HCT116 (cell line): Measurements from ENCODE around the gene HRC. TPM values are rescaled to one million over a fixed set of nuclear protein-coding genes. Genes with fewer than 3 reads are reported as not detected.

ENCODE experiments used
- ATAC-seq: fragments of 200-7000 bp; cut with Tn5 transposase; 2 replicates; pipeline ENCODE4 v1.9.1; 2020; ENCODE audit warnings: mild to moderate bottlenecking, moderate library complexity
- BruUV-seq: library from RNA; stranded (reverse); fragments of 400-500 nt; replicated peaks from 2 replicates; lab custom pipeline; 2021; lab: Mats Ljungman, UMichigan
- CTCF ChIA-PET: fragments of 300-600 bp; sonication (Branson Sonifier 250); formaldehyde crosslinking; loops from one replicate; lab custom pipeline; 2021; ENCODE audit warnings: antibody characterized with exemption; lab: Charles Lee
- POLR2A ChIA-PET: fragments of 300-600, 350-600 bp; sonication (Branson Sonifier 250); formaldehyde crosslinking; loops from one replicate; lab custom pipeline; 2021; ENCODE audit warnings: antibody characterized with exemption; lab: Charles Lee
- RAD21 ChIA-PET, 2 experiments: fragments of 300-600 bp; sonication (Branson Sonifier 250); formaldehyde crosslinking; loops; one replicate each; lab custom pipeline; 2023; ENCODE audit warnings: low total read pairs in 2 of 2; ENCODE audit not compliant: uncharacterized antibody in 2 of 2, unreplicated experiment in 2 of 2, low non-redundant PET in 1 of 2; lab: Charles Lee
- DNase-seq: peaks from one replicate; pipeline ENCODE4 v3.0.0-alpha.2; 2010; ENCODE audit warnings: low read depth, low spot score
- H2AFZ ChIP-seq: fragments of 200-600 bp; shearing (Covaris generic), sonication (generic); 2 replicates; pipeline ENCODE4 v1.6.1; 2017; ENCODE audit warnings: low read depth, mixed run types, mixed read lengths, antibody characterized with exemption, low read length; ENCODE audit not compliant: poor library complexity, severe bottlenecking
- H3K27ac ChIP-seq: 2 replicates; pipeline ENCODE4 v1.5.1; 2012; ENCODE audit warnings: low read depth, low read length
- H3K27me3 ChIP-seq: fragments of 200-600 bp; sonication (generic); 2 replicates; pipeline ENCODE4 v1.6.1; 2016; ENCODE audit warnings: mixed run types, low read length, mixed read lengths; ENCODE audit not compliant: insufficient read depth
- H3K36me3 ChIP-seq, 2 experiments: fragments of 200-500 bp in 1 of 2; fragments of 200-600 bp in 1 of 2; sonication (Bioruptor generic) in 1 of 2; sonication (generic) in 1 of 2; 2 replicates each; pipeline versions ENCODE4 v1.5.1 to v1.6.1; 2014 to 2016; ENCODE audit warnings: low read length in 2 of 2, inconsistent platforms in 1 of 2, mixed read lengths in 1 of 2, mixed run types in 1 of 2; ENCODE audit not compliant: insufficient read depth in 2 of 2, control insufficient read depth in 1 of 2
- H3K4me1 ChIP-seq, 2 experiments: fragments of 200-600 bp in 1 of 2; sonication (generic) in 1 of 2; 2 replicates each; pipeline versions ENCODE4 v1.5.1 to v1.6.1; 2012 to 2017; ENCODE audit warnings: low read length in 2 of 2, inconsistent platforms in 1 of 2, mild to moderate bottlenecking in 1 of 2, mixed read lengths in 1 of 2, mixed run types in 1 of 2, moderate library complexity in 1 of 2; ENCODE audit not compliant: insufficient read depth in 2 of 2, control insufficient read depth in 1 of 2
- H3K4me2 ChIP-seq: fragments of 200-600 bp; sonication (generic); 2 replicates; pipeline ENCODE4 v1.6.1; 2017; ENCODE audit warnings: mixed run types, low read length, mixed read lengths
- H3K4me3 ChIP-seq, 2 experiments: fragments of 200-600 bp in 1 of 2; sonication (generic) in 1 of 2; replicated peaks in 1 of 2; 2 replicates each; pipeline ENCODE4 v1.5.1; 2011 to 2016; ENCODE audit warnings: low read length in 2 of 2, control low read depth in 1 of 2, low read depth in 1 of 2, mild to moderate bottlenecking in 1 of 2, mixed read lengths in 1 of 2, mixed run types in 1 of 2
- H3K79me2 ChIP-seq: fragments of 200-600 bp; sonication (generic); 2 replicates; pipeline ENCODE4 v1.6.1; 2017; ENCODE audit warnings: mild to moderate bottlenecking, mixed run types, low read length, moderate library complexity, mixed read lengths; ENCODE audit not compliant: insufficient read depth
- H3K9ac ChIP-seq: fragments of 200-600 bp; sonication (generic); 2 replicates; pipeline ENCODE4 v1.6.1; 2016; ENCODE audit warnings: low read length, mixed read lengths
- H3K9me2 ChIP-seq: fragments of 200-600 bp; sonication (generic), shearing (Covaris generic); 2 replicates; pipeline ENCODE4 v1.6.1; 2017; ENCODE audit warnings: mixed run types, mild to moderate bottlenecking, moderate library complexity; ENCODE audit not compliant: insufficient read depth
- H3K9me3 ChIP-seq, 2 experiments: fragments of 200-500 bp in 1 of 2; fragments of 200-600 bp in 1 of 2; sonication (Bioruptor generic) in 1 of 2; sonication (generic) in 1 of 2; 2 replicates each; pipeline ENCODE4 v1.6.1; 2014 to 2017; ENCODE audit warnings: low read length in 2 of 2, mixed read lengths in 2 of 2, inconsistent platforms in 1 of 2, low read depth in 1 of 2, mild to moderate bottlenecking in 1 of 2, mixed run types in 1 of 2, moderate library complexity in 1 of 2; ENCODE audit not compliant: control insufficient read depth in 1 of 2, insufficient read depth in 1 of 2
- H4K20me1 ChIP-seq: fragments of 200-600 bp; sonication (generic), shearing (Covaris generic); 2 replicates; pipeline ENCODE4 v1.6.1; 2017; ENCODE audit warnings: mixed run types, mild to moderate bottlenecking, moderate library complexity; ENCODE audit not compliant: insufficient read depth
- CBX3 ChIP-seq: IDR thresholded peaks from 2 replicates; pipeline ENCODE4 v1.6.1; 2012; ENCODE audit warnings: low read depth
- CEBPB ChIP-seq: IDR thresholded peaks from 2 replicates; pipeline ENCODE4 v1.6.1; 2012; ENCODE audit warnings: low read depth
- ELF1 ChIP-seq: IDR thresholded peaks from 2 replicates; pipeline ENCODE4 v1.6.1; 2012; ENCODE audit warnings: low read depth, borderline replicate concordance
- EZH2 ChIP-seq: fragments of 200-600 bp; sonication (generic); IDR thresholded peaks from 2 replicates; pipeline ENCODE4 v1.6.1; 2017; ENCODE audit warnings: antibody characterized with exemption, mixed run types
- EZH2phosphoT487 ChIP-seq: fragments of 200-600 bp; IDR thresholded peaks from 2 replicates; pipeline ENCODE4 v1.6.1; 2018; ENCODE audit warnings: antibody characterized with exemption, borderline replicate concordance
- FOSL1 ChIP-seq: IDR thresholded peaks from 2 replicates; pipeline ENCODE4 v1.6.1; 2012; ENCODE audit warnings: low read depth
- JUND ChIP-seq: IDR thresholded peaks from 2 replicates; pipeline ENCODE4 v1.6.1; 2012
- POLR2AphosphoS5 ChIP-seq: IDR thresholded peaks from 2 replicates; pipeline ENCODE4 v1.6.1; 2011; ENCODE audit warnings: mild to moderate bottlenecking, low read depth, low read length, moderate library complexity
- RAD21 ChIP-seq: IDR thresholded peaks from 2 replicates; pipeline ENCODE4 v1.6.1; 2012; ENCODE audit warnings: low read depth, mild to moderate bottlenecking
- SRF ChIP-seq: IDR thresholded peaks from 2 replicates; pipeline ENCODE4 v1.6.1; 2012; ENCODE audit warnings: low read depth
- TCF7L2 ChIP-seq: IDR thresholded peaks from 2 replicates; pipeline ENCODE4 v1.7.0; 2011; ENCODE audit warnings: borderline replicate concordance, inconsistent platforms; ENCODE audit not compliant: insufficient read depth, insufficient read length; ENCODE audit errors: extremely low read depth
- ZFX ChIP-seq: fragments of 450-650 bp; IDR thresholded peaks from 2 replicates; pipeline ENCODE4 v1.6.1; 2017
- ZNF274 ChIP-seq: fragments of 200-500 bp; sonication (Bioruptor generic); IDR thresholded peaks from 2 replicates; pipeline ENCODE4 v1.6.1; 2014; ENCODE audit warnings: mild to moderate bottlenecking, low read depth, low read length, inconsistent platforms
- intact Hi-C: fragments of 100-400 bp; cut with micrococcal nuclease; formaldehyde crosslinking; loops from 2 replicates; pipeline ENCODE4 v1.10.0; 2022
- total RNA-seq: library from RNA; stranded (reverse); gene quantifications from one replicate; pipeline ENCODE4 v1.2.1, GENCODE V29; 2021; ENCODE audit not compliant: unreplicated experiment
- TF ChIP-seq, protein P1 (sequence below): IDR thresholded peaks from 2 replicates; pipeline ENCODE4 v1.6.1; 2012
- TF ChIP-seq, protein P2 (sequence below): IDR thresholded peaks from 2 replicates; pipeline ENCODE4 v1.6.1; 2012; ENCODE audit warnings: low read depth

The HRC gene
- total RNA-seq, 1 experiment from 2014 or later: not detected

DNA sequence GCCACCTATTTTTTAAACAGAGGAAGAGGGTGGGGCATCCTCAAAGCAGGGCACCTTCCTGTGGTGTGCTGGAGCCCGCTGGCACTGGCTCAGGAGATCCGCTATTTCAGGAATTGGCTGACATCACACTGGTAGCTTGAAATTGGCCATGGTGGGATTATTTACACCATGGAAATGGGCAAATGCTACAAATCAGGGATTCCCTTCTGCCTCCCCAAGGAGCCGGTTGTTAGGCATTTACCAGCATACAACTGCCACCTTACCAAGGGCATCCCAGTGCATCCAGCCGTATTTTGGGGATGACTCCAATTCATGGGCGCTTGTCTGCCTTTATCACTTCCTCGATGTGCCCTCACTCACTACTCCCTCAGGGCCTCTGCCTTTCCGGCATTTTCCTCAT, 14.2 kb downstream of the HRC start:
- ATAC-seq: no peak
- RAD21 ChIA-PET: no interaction called here
- H4K20me1 ChIP-seq: no peaks in the 10 kb centered on the region
- no peaks in the 10 kb centered on the region for H3K27me3 ChIP-seq
- H3K4me3 ChIP-seq: no peak overlapping the region
- H3K79me2 ChIP-seq: no peaks in the 10 kb centered on the region
- no peak for DNase-seq
- POLR2A ChIA-PET: no interaction called here
- H3K9ac ChIP-seq: no peak overlapping the region
- no peaks in the 10 kb centered on the region for H3K36me3 ChIP-seq
- no peaks in the 10 kb centered on the region for H3K9me3 ChIP-seq
- no peaks in the 10 kb centered on the region for H3K9me2 ChIP-seq
- H3K4me1 ChIP-seq: peaks cover 5 to 12% of the 10 kb centered on the region in 2 experiments
- H2AFZ ChIP-seq: no peak overlapping the region
- BruUV-seq: no TSS peak
- no peak for TF ChIP-seq POLR2AphosphoS5
- TF ChIP-seq, all 23 proteins: peak for 0
- no peak overlapping the region for H3K27ac ChIP-seq
- CTCF ChIA-PET: no interaction called here
- H3K4me2 ChIP-seq: no peak overlapping the region
- intact Hi-C loops: no loop called here

DNA sequence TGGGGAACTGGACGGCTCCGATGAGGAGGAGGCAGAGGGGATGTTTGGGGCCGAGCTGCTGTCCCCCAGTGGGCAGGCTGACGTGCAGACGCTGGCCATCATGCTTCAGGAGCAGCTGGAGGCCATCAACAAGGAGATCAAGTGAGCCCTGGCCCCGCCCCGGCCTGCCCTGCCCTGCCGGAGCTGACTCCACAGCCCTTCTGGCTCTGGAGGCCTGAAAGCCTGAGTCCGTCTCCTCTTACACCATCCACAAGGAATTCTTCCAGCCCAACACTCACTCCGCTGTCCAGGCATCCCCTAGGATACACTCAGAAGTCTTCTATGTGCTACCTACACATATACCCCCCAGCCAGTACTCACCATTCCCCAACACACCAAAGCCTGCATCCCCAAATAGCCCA, 18.4 kb downstream of the HRC start:
- Histone ChIP-seq H4K20me1 (no peaks in the 10 kb centered on the region), H3K36me3 (peaks cover 0 to 9% of the 10 kb centered on the region in 2 experiments; a peak in 1 of 4 replicates), H3K4me2 (no peak overlapping the region), H2AFZ (no peak overlapping the region), H3K27me3 (no peaks in the 10 kb centered on the region), H3K9me2 (no peaks in the 10 kb centered on the region)
- no peak for DNase-seq
- no TSS peak for BruUV-seq
- TF ChIP-seq, protein P1, sequence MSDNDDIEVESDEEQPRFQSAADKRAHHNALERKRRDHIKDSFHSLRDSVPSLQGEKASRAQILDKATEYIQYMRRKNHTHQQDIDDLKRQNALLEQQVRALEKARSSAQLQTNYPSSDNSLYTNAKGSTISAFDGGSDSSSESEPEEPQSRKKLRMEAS: no peak
- TF ChIP-seq ZFX (no peak), EZH2 (no peak), RAD21 (no peak), POLR2AphosphoS5 (no peak), CBX3 (no peak), ELF1 (no peak), TCF7L2 (no peak), CEBPB (no peak), ZNF274 (no peak), FOSL1 (no peak), SRF (no peak), EZH2phosphoT487 (no peak), JUND (no peak)
- TF ChIP-seq, protein P2, sequence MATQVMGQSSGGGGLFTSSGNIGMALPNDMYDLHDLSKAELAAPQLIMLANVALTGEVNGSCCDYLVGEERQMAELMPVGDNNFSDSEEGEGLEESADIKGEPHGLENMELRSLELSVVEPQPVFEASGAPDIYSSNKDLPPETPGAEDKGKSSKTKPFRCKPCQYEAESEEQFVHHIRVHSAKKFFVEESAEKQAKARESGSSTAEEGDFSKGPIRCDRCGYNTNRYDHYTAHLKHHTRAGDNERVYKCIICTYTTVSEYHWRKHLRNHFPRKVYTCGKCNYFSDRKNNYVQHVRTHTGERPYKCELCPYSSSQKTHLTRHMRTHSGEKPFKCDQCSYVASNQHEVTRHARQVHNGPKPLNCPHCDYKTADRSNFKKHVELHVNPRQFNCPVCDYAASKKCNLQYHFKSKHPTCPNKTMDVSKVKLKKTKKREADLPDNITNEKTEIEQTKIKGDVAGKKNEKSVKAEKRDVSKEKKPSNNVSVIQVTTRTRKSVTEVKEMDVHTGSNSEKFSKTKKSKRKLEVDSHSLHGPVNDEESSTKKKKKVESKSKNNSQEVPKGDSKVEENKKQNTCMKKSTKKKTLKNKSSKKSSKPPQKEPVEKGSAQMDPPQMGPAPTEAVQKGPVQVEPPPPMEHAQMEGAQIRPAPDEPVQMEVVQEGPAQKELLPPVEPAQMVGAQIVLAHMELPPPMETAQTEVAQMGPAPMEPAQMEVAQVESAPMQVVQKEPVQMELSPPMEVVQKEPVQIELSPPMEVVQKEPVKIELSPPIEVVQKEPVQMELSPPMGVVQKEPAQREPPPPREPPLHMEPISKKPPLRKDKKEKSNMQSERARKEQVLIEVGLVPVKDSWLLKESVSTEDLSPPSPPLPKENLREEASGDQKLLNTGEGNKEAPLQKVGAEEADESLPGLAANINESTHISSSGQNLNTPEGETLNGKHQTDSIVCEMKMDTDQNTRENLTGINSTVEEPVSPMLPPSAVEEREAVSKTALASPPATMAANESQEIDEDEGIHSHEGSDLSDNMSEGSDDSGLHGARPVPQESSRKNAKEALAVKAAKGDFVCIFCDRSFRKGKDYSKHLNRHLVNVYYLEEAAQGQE: no peak
- TF ChIP-seq, all 23 proteins: peak for 0
- H3K79me2 ChIP-seq: no peaks in the 10 kb centered on the region
- RAD21 ChIA-PET: no interaction called here
- no peak overlapping the region for H3K4me3 ChIP-seq
- intact Hi-C loops: no loop called here
- CTCF ChIA-PET: interaction anchor here (1.0 to 3.3 kb wide), 2 partner anchors 9 kb away, joined by 3 to 19 read pairs; no protein-coding TSS in a partner anchor
- peaks cover 4 to 16% of the 10 kb centered on the region in 2 experiments for H3K4me1 ChIP-seq
- H3K27ac ChIP-seq: no peak overlapping the region; the same call in 1 of the 2 replicates
- ATAC-seq: no peak
- POLR2A ChIA-PET: interaction anchor here (1.2 kb wide), 1 partner anchor 9 kb away, joined by 5 read pairs; no protein-coding TSS in a partner anchor
- H3K9ac ChIP-seq: no peak overlapping the region
- H3K9me3 ChIP-seq: no peaks in the 10 kb centered on the region
